HepG2 (cell line): ENCODE measurements around the gene SSR2. TPM values are rescaled to one million over a fixed set of nuclear protein-coding genes. Genes with fewer than 3 reads are reported as not detected.
A peak's percentile ranks its signal among the peaks of the same experiment; 100 is the strongest.

ENCODE experiments used
- CBX1 ChIP-seq: IDR thresholded peaks from one replicate; pipeline ENCODE4 v1.6.1; 2016; ENCODE audit warnings: antibody characterized with exemption, low read depth
- EED ChIP-seq: sonication (generic); formaldehyde crosslinking; IDR thresholded peaks from 2 replicates; pipeline ENCODE4 v1.5.0; 2020; ENCODE audit warnings: mild to moderate bottlenecking, missing genetic modification reagents
- ELF1 ChIP-seq: sonication (generic); formaldehyde crosslinking; IDR thresholded peaks from 2 replicates; pipeline ENCODE4 v1.4.0; 2020; ENCODE audit warnings: missing genetic modification reagents
- ETV5 ChIP-seq: IDR thresholded peaks from 2 replicates; pipeline ENCODE4 v1.6.1; 2018; ENCODE audit warnings: missing biosample characterization, missing genetic modification reagents, inconsistent platforms, borderline replicate concordance
- GABPB1 ChIP-seq: IDR thresholded peaks from 2 replicates; pipeline ENCODE4 v1.6.1; 2016; ENCODE audit warnings: mild to moderate bottlenecking, missing genetic modification reagents, moderate library complexity, missing compliant biosample characterization
- HDAC2 ChIP-seq: sonication (generic); formaldehyde crosslinking; IDR thresholded peaks from 2 replicates; pipeline ENCODE4 v1.4.0; 2020; ENCODE audit warnings: missing genetic modification reagents
- JARID2 ChIP-seq: sonication (generic); formaldehyde crosslinking; IDR thresholded peaks from 2 replicates; pipeline ENCODE4 v1.8.1; 2023; ENCODE audit warnings: missing genetic modification reagents, inconsistent platforms; ENCODE audit not compliant: insufficient replicate concordance
- KLF6 ChIP-seq: IDR thresholded peaks from 2 replicates; pipeline ENCODE4 v1.8.0; 2016; ENCODE audit warnings: missing biosample characterization, missing genetic modification reagents
- NFYB ChIP-seq: sonication (generic); formaldehyde crosslinking; IDR thresholded peaks from 2 replicates; pipeline ENCODE4 v1.4.0; 2020; ENCODE audit warnings: missing genetic modification reagents
- POLR2G ChIP-seq: fragments of 200-400 bp; formaldehyde crosslinking; IDR thresholded peaks from 2 replicates; pipeline ENCODE4 v1.6.1; 2018; ENCODE audit warnings: mild to moderate bottlenecking, low read depth, low read length, moderate library complexity
- RBFOX2 ChIP-seq: fragments of 200-400 bp; formaldehyde crosslinking; IDR thresholded peaks from 2 replicates; pipeline ENCODE4 v1.6.1; 2017; ENCODE audit warnings: low read depth, mild to moderate bottlenecking, low read length
- STAG1 ChIP-seq: sonication (generic); formaldehyde crosslinking; IDR thresholded peaks from 2 replicates; pipeline ENCODE4 v1.4.0; 2020; ENCODE audit warnings: missing genetic modification reagents
- TBX2 ChIP-seq: sonication (generic); formaldehyde crosslinking; IDR thresholded peaks from 2 replicates; pipeline ENCODE4 v1.5.0; 2020; ENCODE audit warnings: missing genetic modification reagents, mild to moderate bottlenecking, borderline replicate concordance
- TMF1 ChIP-seq: sonication (generic); formaldehyde crosslinking; IDR thresholded peaks from 2 replicates; pipeline ENCODE4 v1.8.1; 2022; ENCODE audit warnings: low read depth, missing genetic modification reagents
- ZFP1 ChIP-seq: IDR thresholded peaks from 2 replicates; pipeline ENCODE4 v1.6.1; 2016
- ZNF44 ChIP-seq: sonication (generic); formaldehyde crosslinking; IDR thresholded peaks from 2 replicates; pipeline ENCODE4 v1.5.1; 2020; ENCODE audit warnings: mild to moderate bottlenecking, missing genetic modification reagents
- ZNF451 ChIP-seq: sonication (generic); formaldehyde crosslinking; IDR thresholded peaks from 2 replicates; pipeline ENCODE4 v1.5.0; 2020; ENCODE audit warnings: mild to moderate bottlenecking, missing genetic modification reagents
- ZNF619 ChIP-seq: sonication (generic); formaldehyde crosslinking; IDR thresholded peaks from 2 replicates; pipeline ENCODE4 v1.4.0; 2020; ENCODE audit warnings: mild to moderate bottlenecking, missing genetic modification reagents
- ZNF652 ChIP-seq: IDR thresholded peaks from 2 replicates; pipeline ENCODE4 v1.6.1; 2016; ENCODE audit warnings: low read depth, borderline replicate concordance
- ZNF7 ChIP-seq: IDR thresholded peaks from 2 replicates; pipeline ENCODE4 v1.6.1; 2016; ENCODE audit warnings: missing biosample characterization, missing genetic modification reagents
- polyA plus RNA-seq, 8 experiments: library from polyadenylated mRNA; depleted of rRNA in 3 of 8; stranded (reverse) in 7 of 8; unstranded in 1 of 8; fragments of >200 nt; fragmentation: Illumina TruSeq in 4 of 8; extraction: Trizol in 4 of 8; gene quantifications; 2 replicates each; pipeline versions ENCODE4 v1.2.1 to v1.2.3, GENCODE V29; 2011 to 2016; ENCODE audit warnings: low read depth in 4 of 8, missing spikeins in 1 of 8, mixed read lengths in 1 of 8; ENCODE audit not compliant: insufficient read depth in 1 of 8
- total RNA-seq, 5 experiments: library from RNA; depleted of rRNA; stranded (reverse); fragments of >200 nt; fragmentation: Illumina TruSeq; extraction: Trizol; gene quantifications; 2 replicates each; pipeline ENCODE4 v1.2.3, GENCODE V29; 2016; ENCODE audit warnings: low read depth in 1 of 5
- TF ChIP-seq, protein P1 (sequence below): sonication (generic); formaldehyde crosslinking; IDR thresholded peaks from 2 replicates; pipeline ENCODE4 v1.4.0; 2020; ENCODE audit warnings: mild to moderate bottlenecking, missing genetic modification reagents, borderline replicate concordance
- TF ChIP-seq, protein P2 (sequence below): sonication (generic); formaldehyde crosslinking; IDR thresholded peaks from 2 replicates; pipeline ENCODE4 v1.4.0; 2020; ENCODE audit warnings: mild to moderate bottlenecking, missing genetic modification reagents
- TF ChIP-seq, protein P3 (sequence below): sonication (generic); formaldehyde crosslinking; IDR thresholded peaks from 2 replicates; pipeline ENCODE4 v1.5.0; 2020; ENCODE audit warnings: mild to moderate bottlenecking, missing genetic modification reagents, moderate library complexity

Gene SSR2
- total and polyA plus RNA-seq, 2 of the 13 experiments (the other 11 are each of a cell fraction or from before 2014, with no cell fraction given), result 284 to 461 TPM

DNA sequence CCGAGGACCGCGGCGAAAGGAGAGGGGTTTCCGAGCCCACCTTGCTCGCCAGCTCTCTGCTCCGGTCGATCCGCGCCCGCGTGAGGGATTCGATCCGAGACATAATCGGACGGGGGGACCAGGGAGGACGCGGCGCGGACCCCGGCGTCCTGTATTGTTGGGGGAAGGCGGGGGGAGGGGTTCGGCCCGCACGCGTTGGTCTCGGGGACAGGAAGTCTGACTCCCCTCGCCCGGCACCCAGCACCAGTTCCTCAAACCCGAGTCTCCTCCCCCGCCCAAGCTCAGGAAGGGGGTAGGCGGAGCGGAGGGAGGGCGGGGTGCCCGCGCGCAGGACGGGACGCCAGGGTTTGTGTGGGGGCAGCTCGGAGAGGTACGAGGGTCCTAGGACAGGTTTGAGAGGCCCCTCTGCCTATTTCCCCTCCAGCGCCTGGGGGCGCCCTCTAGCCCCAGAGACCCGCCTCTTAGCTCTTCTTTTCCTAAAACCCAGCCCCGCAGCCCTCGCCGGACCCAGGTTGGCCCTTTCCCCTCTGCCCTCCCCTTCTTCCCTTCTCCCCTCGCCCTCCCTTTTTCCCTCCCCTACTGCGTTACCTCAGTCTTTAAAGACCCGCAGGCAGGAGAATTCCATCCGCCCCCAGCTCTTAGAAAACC lies 42.3 kb downstream of the SSR2 start, which contains the start of gene ARHGEF2 (continued):
- TF ChIP-seq JARID2 (no peak), HDAC2 (CRISPR knock-in tag) (0 out of 2 replicates have a peak, but pooled peaks have one; percentile 16), ZNF652 (CRISPR knock-in tag) (no peak), TMF1 (0 out of 2 replicates have a peak, but pooled peaks have one; percentile 21), ZNF7 (CRISPR knock-in tag) (no peak), ETV5 (CRISPR knock-in tag) (peak; percentile 58; the same call in 1 of the 2 replicates), CBX1 (peak; percentile 41), ZNF44 (CRISPR knock-in tag) (no peak; the same call in 1 of the 2 replicates), POLR2G (peak; percentile 36), RBFOX2 (peak; percentile 76), ZNF619 (CRISPR knock-in tag) (no peak), ELF1 (CRISPR knock-in tag) (no peak; the same call in 1 of the 2 replicates), KLF6 (CRISPR knock-in tag) (no peak), NFYB (CRISPR knock-in tag) (no peak), TBX2 (CRISPR knock-in tag) (peak; percentile 49; the same call in 1 of the 2 replicates), ZNF451 (CRISPR knock-in tag) (no peak), ZFP1 (no peak), GABPB1 (peak; percentile 75; the same call in 1 of the 2 replicates), STAG1 (0 out of 2 replicates have a peak, but pooled peaks have one; percentile 4), EED (CRISPR knock-in tag) (no peak)
- TF ChIP-seq, protein P1, sequence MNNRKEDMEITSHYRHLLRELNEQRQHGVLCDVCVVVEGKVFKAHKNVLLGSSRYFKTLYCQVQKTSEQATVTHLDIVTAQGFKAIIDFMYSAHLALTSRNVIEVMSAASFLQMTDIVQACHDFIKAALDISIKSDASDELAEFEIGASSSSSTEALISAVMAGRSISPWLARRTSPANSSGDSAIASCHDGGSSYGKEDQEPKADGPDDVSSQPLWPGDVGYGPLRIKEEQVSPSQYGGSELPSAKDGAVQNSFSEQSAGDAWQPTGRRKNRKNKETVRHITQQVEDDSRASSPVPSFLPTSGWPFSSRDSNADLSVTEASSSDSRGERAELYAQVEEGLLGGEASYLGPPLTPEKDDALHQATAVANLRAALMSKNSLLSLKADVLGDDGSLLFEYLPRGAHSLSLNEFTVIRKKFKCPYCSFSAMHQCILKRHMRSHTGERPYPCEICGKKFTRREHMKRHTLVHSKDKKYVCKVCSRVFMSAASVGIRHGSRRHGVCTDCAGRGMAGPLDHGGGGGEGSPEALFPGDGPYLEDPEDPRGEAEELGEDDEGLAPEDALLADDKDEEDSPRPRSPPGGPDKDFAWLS (CRISPR knock-in tag), result no peak
- TF ChIP-seq, protein P2, sequence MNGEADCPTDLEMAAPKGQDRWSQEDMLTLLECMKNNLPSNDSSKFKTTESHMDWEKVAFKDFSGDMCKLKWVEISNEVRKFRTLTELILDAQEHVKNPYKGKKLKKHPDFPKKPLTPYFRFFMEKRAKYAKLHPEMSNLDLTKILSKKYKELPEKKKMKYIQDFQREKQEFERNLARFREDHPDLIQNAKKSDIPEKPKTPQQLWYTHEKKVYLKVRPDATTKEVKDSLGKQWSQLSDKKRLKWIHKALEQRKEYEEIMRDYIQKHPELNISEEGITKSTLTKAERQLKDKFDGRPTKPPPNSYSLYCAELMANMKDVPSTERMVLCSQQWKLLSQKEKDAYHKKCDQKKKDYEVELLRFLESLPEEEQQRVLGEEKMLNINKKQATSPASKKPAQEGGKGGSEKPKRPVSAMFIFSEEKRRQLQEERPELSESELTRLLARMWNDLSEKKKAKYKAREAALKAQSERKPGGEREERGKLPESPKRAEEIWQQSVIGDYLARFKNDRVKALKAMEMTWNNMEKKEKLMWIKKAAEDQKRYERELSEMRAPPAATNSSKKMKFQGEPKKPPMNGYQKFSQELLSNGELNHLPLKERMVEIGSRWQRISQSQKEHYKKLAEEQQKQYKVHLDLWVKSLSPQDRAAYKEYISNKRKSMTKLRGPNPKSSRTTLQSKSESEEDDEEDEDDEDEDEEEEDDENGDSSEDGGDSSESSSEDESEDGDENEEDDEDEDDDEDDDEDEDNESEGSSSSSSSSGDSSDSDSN (CRISPR knock-in tag), result peak; percentile 56; the same call in 1 of the 2 replicates
- TF ChIP-seq, protein P3, sequence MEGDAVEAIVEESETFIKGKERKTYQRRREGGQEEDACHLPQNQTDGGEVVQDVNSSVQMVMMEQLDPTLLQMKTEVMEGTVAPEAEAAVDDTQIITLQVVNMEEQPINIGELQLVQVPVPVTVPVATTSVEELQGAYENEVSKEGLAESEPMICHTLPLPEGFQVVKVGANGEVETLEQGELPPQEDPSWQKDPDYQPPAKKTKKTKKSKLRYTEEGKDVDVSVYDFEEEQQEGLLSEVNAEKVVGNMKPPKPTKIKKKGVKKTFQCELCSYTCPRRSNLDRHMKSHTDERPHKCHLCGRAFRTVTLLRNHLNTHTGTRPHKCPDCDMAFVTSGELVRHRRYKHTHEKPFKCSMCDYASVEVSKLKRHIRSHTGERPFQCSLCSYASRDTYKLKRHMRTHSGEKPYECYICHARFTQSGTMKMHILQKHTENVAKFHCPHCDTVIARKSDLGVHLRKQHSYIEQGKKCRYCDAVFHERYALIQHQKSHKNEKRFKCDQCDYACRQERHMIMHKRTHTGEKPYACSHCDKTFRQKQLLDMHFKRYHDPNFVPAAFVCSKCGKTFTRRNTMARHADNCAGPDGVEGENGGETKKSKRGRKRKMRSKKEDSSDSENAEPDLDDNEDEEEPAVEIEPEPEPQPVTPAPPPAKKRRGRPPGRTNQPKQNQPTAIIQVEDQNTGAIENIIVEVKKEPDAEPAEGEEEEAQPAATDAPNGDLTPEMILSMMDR (CRISPR knock-in tag), result peak; percentile 63
